Pancreas (tissue), 10 donors: ENCODE results near the gene FARP1. TPM values are rescaled to one million over a fixed set of nuclear protein-coding genes. Genes with fewer than 3 reads are reported as not detected.

Experiments
- ATAC-seq, 4 donors: fragments of 200-7000 bp; cut with Tn5 transposase; one replicate each; pipeline versions ENCODE4 v1.8.0 to v1.9.1; 2020; ENCODE audit warnings: mild to moderate bottlenecking in 4 of 4, moderate library complexity in 4 of 4
- DNase-seq, 6 donors: peaks; one replicate each; pipeline ENCODE4 v3.0.0-alpha.2; 2020
- FAIRE-seq: peaks from 2 replicates; lab custom pipeline; 2012; peaks lifted over from hg19 to GRCh38; lab: Jason Lieb, UNC
- H3K27ac ChIP-seq, 4 donors: fragments of 200-600 bp; sonication (generic); 1 replicate in 3 of 4; 2 replicates in 1 of 4; pipeline versions ENCODE4 v1.5.0 to v1.8.0; 2020
- H3K27me3 ChIP-seq, 4 donors: fragments of 200-600 bp; one replicate each; pipeline ENCODE4 v1.8.0; 2021
- H3K36me3 ChIP-seq, 3 donors: fragments of 200-600 bp; sonication (generic) in 1 of 3; one replicate each; pipeline versions ENCODE4 v1.5.0 to v1.8.0; 2020 to 2021
- H3K4me1 ChIP-seq, 3 donors: fragments of 200-600 bp; one replicate each; pipeline ENCODE4 v1.8.0; 2021
- H3K4me3 ChIP-seq, 4 donors: fragments of 200-600 bp; sonication (generic) in 2 of 4; one replicate each; pipeline versions ENCODE4 v1.5.0 to v1.8.0; 2020 to 2021
- H3K9me3 ChIP-seq, 4 donors: fragments of 200-600 bp; one replicate each; pipeline ENCODE4 v1.8.0; 2021
- CTCF ChIP-seq, 4 donors: fragments of 200-600 bp; sonication (generic) in 3 of 4; IDR thresholded peaks; one replicate each; pipeline versions ENCODE4 v1.5.0 to v1.8.0; 2021; ENCODE audit warnings: antibody characterized with exemption in 4 of 4
- WGBS, 2 donors: extraction: QIAGEN DNeasy Blood & Tissue Kit; methylation state at CpG; one replicate each; pipeline ENCODE4 v1.1.7; 2013; 5-methylcytosine and 5-hydroxymethylcytosine counted together
- intact Hi-C, 3 donors: fragments of 100-400 bp; cut with DNase I; formaldehyde crosslinking; loops; one replicate each; pipeline versions ENCODE4 v1.11.1 to v1.14.2; 2022
- polyA plus RNA-seq, 2 donors: library from polyadenylated mRNA; stranded (reverse); fragments of 200-250 nt; gene quantifications; one replicate each; pipeline ENCODE4 v1.2.3, GENCODE V29; 2013
- total RNA-seq, 6 donors: library from RNA; stranded (reverse); fragmentation: NEBNext Ultra II Directional in 4 of 6; extraction: Animal tissue kit (Norgen Biotek cat#: 25700) in 4 of 6; gene quantifications; one replicate each; pipeline versions ENCODE4 v1.2.1 to v1.2.4, GENCODE V29; 2021 to 2023
- donor health status: healthy with polysubstance abuse.
- donor health status: DM: no; HTN: no; CAD: no; lungs with moderate emphysema.
- donor health status: DM: no; HTN: no; CAD: no.
- donor health status: control.
- donor health status: control.
- donor health status: Bipolar disorder and iron deficiency.
- donor health status: DM: yes; HTN: yes; CAD: no.
- donor health status: DM: no; HTN: no; CAD: no.
- donor health status: DM: no; HTN: no; CAD: no.
- donor health status: DM: yes; HTN: yes; CAD: no.

Gene FARP1
- total and polyA plus RNA-seq, 8 donors = 30.8 to 95.1 (median 56.0) TPM

- DNase-seq (no peak), ATAC-seq (no peak), FAIRE-seq (no peak)
- H3K4me1 ChIP-seq = peaks cover 6 to 16% (median 9%) of the 10 kb centered on the region in 3 donors
- WGBS, 2 donors = 87 to 88% methylated on average over 13 of the region's 13 CpGs
- no peak for TF ChIP-seq CTCF (IDR thresholded peaks at IDR 0.05)
- intact Hi-C loops = loop anchor here in 2 of 3 donors (10.0 kb wide), 2 partner anchors 283 to 293 kb away; partner anchors contain the start of gene FARP1 (in 1 of the 2)
- no peaks in the 10 kb centered on the region for H3K9me3 ChIP-seq
- H3K27ac ChIP-seq = no peak overlapping the region
- H3K27me3 ChIP-seq = no peaks in the 10 kb centered on the region
- peaks cover 0 to 3% (median 0%) of the 10 kb centered on the region in 3 donors for H3K36me3 ChIP-seq
- H3K4me3 ChIP-seq = no peak overlapping the region
These were observed 284.6 kb downstream of the FARP1 start for GRCh38 chr13:98427331-98427995.

- DNase-seq (no peak), FAIRE-seq (no peak), ATAC-seq (no peak)
- Histone ChIP-seq H3K9me3 (no peaks in the 10 kb centered on the region), H3K4me1 (peaks cover 0 to 12% (median 9%) of the 10 kb centered on the region in 3 donors), H3K4me3 (no peak overlapping the region), H3K36me3 (peaks cover 0 to 3% (median 0%) of the 10 kb centered on the region in 3 donors), H3K27ac (no peak overlapping the region), H3K27me3 (no peaks in the 10 kb centered on the region)
- WGBS, 2 donors = 82 to 84% methylated on average over 15 of the region's 15 CpGs
- no peak for TF ChIP-seq CTCF (IDR thresholded peaks at IDR 0.05)
- intact Hi-C loops = loop anchor here in 2 of 3 donors (10.0 kb wide), 2 partner anchors 284 to 294 kb away; partner anchors contain the start of gene FARP1 (in 1 of the 2)
These were observed 285.5 kb downstream of the FARP1 start for GRCh38 chr13:98428256-98428966.

GRCh38 chr13:98429081-98429480, 286.2 kb downstream of the FARP1 start:
- ATAC-seq = no peak
- Histone ChIP-seq H3K27ac (no peak overlapping the region), H3K9me3 (no peaks in the 10 kb centered on the region), H3K4me1 (peaks cover 0 to 9% (median 8%) of the 10 kb centered on the region in 3 donors), H3K36me3 (peaks cover 0 to 3% (median 0%) of the 10 kb centered on the region in 3 donors), H3K27me3 (no peaks in the 10 kb centered on the region), H3K4me3 (no peak overlapping the region)
- intact Hi-C loops = loop anchor here in 2 of 3 donors (10.0 kb wide), 2 partner anchors 284 to 294 kb away; partner anchors contain the start of gene FARP1 (in 1 of the 2)
- 86 to 87% methylated on average over 10 of the region's 10 CpGs for WGBS, 2 donors
- no peak for FAIRE-seq
- TF ChIP-seq CTCF (IDR thresholded peaks at IDR 0.05) = no peak
- DNase-seq = no peak

- ATAC-seq (no peak), DNase-seq (no peak), FAIRE-seq (no peak)
- Histone ChIP-seq H3K4me3 (no peak overlapping the region), H3K9me3 (no peaks in the 10 kb centered on the region), H3K36me3 (peaks cover 0 to 3% (median 0%) of the 10 kb centered on the region in 3 donors), H3K27ac (no peak overlapping the region), H3K27me3 (no peaks in the 10 kb centered on the region), H3K4me1 (peaks cover 0 to 9% (median 8%) of the 10 kb centered on the region in 3 donors)
- no peak for TF ChIP-seq CTCF (IDR thresholded peaks at IDR 0.05)
- intact Hi-C loops = loop anchor here in 2 of 3 donors (10.0 kb wide), 2 partner anchors 285 to 295 kb away; partner anchors contain the start of gene FARP1 (in 1 of the 2)
- 95% methylated on average over 7 of the region's 7 CpGs for WGBS, 2 donors
These were observed 286.6 kb downstream of the FARP1 start for GRCh38 chr13:98429531-98429930.
